SH-SY5Y (cell line): ENCODE data around the gene LRRC2.

ENCODE experiments used
- GATA2 ChIP-seq: IDR thresholded peaks from 2 replicates; pipeline ENCODE4 v1.6.1; 2011; ENCODE audit warnings: mild to moderate bottlenecking, low read depth, low read length
- GATA3 ChIP-seq: IDR thresholded peaks from 2 replicates; pipeline ENCODE4 v1.6.1; 2011; ENCODE audit warnings: low read depth, mild to moderate bottlenecking, low read length, moderate library complexity

- TF ChIP-seq GATA2 (no peak), GATA3 (no peak)
Measured at GRCh38 chr3:46607603-46608028, 41.5 kb upstream of the LRRC2 start.
